DND-41 (cell line): ENCODE results near the gene FBXL14.

Experiments used
- ATAC-seq: fragments of 200-7000 bp; cut with Tn5 transposase; 3 replicates; pipeline ENCODE4 v1.9.1; 2021; ENCODE audit warnings: low read depth; ENCODE audit not compliant: insufficient read depth
- DNase-seq: peaks from one replicate; pipeline ENCODE4 v3.0.0-alpha.2; 2020
- H2AFZ ChIP-seq: 2 replicates; pipeline ENCODE4 v1.6.0; 2012; ENCODE audit warnings: low read depth, low read length
- H3K27ac ChIP-seq: 2 replicates; pipeline ENCODE4 v1.5.1; 2012; ENCODE audit warnings: low read length, inconsistent platforms
- H3K27me3 ChIP-seq: fragments of 200-600 bp; sonication (generic); 2 replicates; pipeline ENCODE4 v1.6.0; 2012; ENCODE audit warnings: low read length, mild to moderate bottlenecking, inconsistent platforms; ENCODE audit not compliant: insufficient read depth, poor library complexity
- H3K36me3 ChIP-seq: 2 replicates; pipeline ENCODE4 v1.5.1; 2012; ENCODE audit warnings: low read length, inconsistent platforms; ENCODE audit not compliant: insufficient read depth
- H3K4me1 ChIP-seq: 2 replicates; pipeline ENCODE4 v1.5.1; 2012; ENCODE audit warnings: mild to moderate bottlenecking, low read length; ENCODE audit not compliant: insufficient read depth
- H3K4me2 ChIP-seq: 2 replicates; pipeline ENCODE4 v1.6.0; 2012; ENCODE audit warnings: mild to moderate bottlenecking, moderate library complexity, low read length, inconsistent platforms; ENCODE audit not compliant: insufficient read depth
- H3K4me3 ChIP-seq, 2 experiments: fragments of 200-600 bp in 1 of 2; shearing (Covaris generic) in 1 of 2; 2 replicates each; pipeline ENCODE4 v1.5.1; 2012 to 2016; ENCODE audit warnings: inconsistent platforms in 2 of 2, low read length in 2 of 2, mild to moderate bottlenecking in 2 of 2, low read depth in 1 of 2, moderate library complexity in 1 of 2
- H3K79me2 ChIP-seq: 2 replicates; pipeline ENCODE4 v1.6.0; 2012; ENCODE audit warnings: low read length, inconsistent platforms; ENCODE audit not compliant: insufficient read depth
- H3K9ac ChIP-seq: 2 replicates; pipeline ENCODE4 v1.6.0; 2012; ENCODE audit warnings: low read depth, mild to moderate bottlenecking, inconsistent platforms, low read length, moderate library complexity
- H3K9me3 ChIP-seq: 2 replicates; pipeline ENCODE4 v1.5.1; 2012; ENCODE audit warnings: low read length, moderate library complexity, mild to moderate bottlenecking, inconsistent platforms; ENCODE audit not compliant: insufficient read depth, severe bottlenecking
- H4K20me1 ChIP-seq: 2 replicates; pipeline ENCODE4 v1.6.0; 2012; ENCODE audit warnings: low read length; ENCODE audit not compliant: insufficient read depth
- CTCF ChIP-seq: IDR thresholded peaks from 2 replicates; pipeline ENCODE4 v1.5.1; 2012; ENCODE audit warnings: borderline replicate concordance, low read length, moderate library complexity, mild to moderate bottlenecking; ENCODE audit not compliant: poor library complexity, severe bottlenecking; ENCODE audit errors: extremely low read depth
- EZH2 ChIP-seq: IDR thresholded peaks from 3 replicates; pipeline ENCODE4 v1.6.1; 2012; ENCODE audit warnings: borderline replicate concordance, low read depth, mild to moderate bottlenecking, moderate library complexity, low read length, inconsistent platforms; ENCODE audit not compliant: severe bottlenecking

Gene FBXL14

DNA sequence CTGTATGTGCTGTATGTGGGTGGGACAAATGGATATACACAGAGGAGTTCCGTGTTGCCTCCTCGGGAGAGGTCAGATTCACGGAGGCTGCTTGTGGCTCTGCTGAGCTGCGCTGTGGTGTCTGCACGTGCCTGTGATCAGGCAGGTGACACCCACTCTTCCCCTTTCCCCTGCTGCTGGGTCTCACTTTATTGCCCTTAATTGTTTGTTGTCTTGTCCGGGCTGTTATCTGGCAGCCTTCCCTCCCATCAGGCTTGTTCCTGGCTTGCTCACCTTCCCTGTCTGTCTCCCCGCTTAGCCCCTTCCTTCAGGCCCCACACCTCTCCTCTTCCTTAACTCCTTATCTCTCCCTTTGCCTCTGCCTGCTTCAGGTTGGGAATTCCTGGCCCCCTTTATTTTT lies 48.1 kb upstream of the FBXL14 start:
- H3K79me2 ChIP-seq: no peaks in the 10 kb centered on the region
- no peaks in the 10 kb centered on the region for H3K36me3 ChIP-seq
- H3K4me2 ChIP-seq: no peak overlapping the region
- no peak overlapping the region for H2AFZ ChIP-seq
- no peak for TF ChIP-seq EZH2
- no peak for TF ChIP-seq CTCF
- no peak overlapping the region for H3K27ac ChIP-seq
- H4K20me1 ChIP-seq: no peaks in the 10 kb centered on the region
- no peak overlapping the region for H3K9ac ChIP-seq
- ATAC-seq (no peak), DNase-seq (no peak)
- H3K4me1 ChIP-seq: no peaks in the 10 kb centered on the region
- no peaks in the 10 kb centered on the region for H3K9me3 ChIP-seq
- no peak overlapping the region for H3K4me3 ChIP-seq
- no peaks in the 10 kb centered on the region for H3K27me3 ChIP-seq

DNA sequence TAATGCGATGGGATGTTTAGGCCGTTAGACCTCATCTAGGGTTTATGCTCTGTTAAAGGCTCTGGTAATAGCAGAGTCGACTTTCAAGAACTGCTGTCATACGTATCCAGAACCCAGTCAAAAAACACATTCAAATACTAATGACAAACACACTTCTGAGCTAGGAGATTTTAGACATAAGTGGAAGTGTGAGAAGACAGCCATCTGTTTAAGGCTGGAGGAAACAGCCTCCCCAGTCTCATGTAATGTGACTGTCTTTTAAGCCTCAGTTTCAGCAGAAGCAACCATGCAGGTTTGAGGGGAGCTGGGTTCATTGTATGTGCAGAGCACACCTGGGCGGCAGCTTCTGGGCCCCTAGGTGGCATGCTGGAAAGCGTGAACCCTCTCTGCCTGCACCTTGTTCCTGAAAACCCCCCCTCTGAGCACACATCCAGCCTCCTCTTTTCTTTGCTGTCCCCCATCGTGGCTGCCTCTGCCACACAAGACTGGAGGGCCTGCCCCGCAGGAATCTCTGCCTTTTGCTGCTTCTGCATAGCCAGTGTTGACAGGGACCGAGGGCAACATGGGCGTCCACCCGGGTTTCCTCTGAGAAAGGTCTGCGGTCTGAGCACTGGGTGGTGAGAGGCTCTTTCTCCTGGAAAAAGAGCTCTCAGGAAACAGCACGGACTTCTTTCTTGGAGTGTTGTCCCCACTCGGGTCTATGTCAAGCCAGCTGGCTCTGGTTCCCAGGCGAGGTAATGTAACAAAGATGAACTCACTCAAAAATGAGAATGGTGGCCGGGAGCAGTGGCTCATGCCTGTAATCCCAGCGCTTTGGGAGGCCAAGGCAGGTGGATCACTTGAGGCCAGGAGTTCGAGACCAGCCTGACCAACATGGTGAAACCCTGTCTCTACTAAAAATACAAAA lies 46.2 kb upstream of the FBXL14 start:
- TF ChIP-seq CTCF: no peak
- TF ChIP-seq EZH2: no peak

GRCh38 chr12:1639538-1639937 lies 45.2 kb upstream of the FBXL14 start:
- Histone ChIP-seq H3K27me3 (peaks cover 12% of the 10 kb centered on the region), H3K9me3 (no peaks in the 10 kb centered on the region), H3K79me2 (no peaks in the 10 kb centered on the region), H4K20me1 (no peaks in the 10 kb centered on the region), H3K4me3 (no peak overlapping the region), H3K36me3 (no peaks in the 10 kb centered on the region), H3K4me1 (no peaks in the 10 kb centered on the region), H2AFZ (no peak overlapping the region), H3K9ac (no peak overlapping the region), H3K27ac (no peak overlapping the region), H3K4me2 (no peak overlapping the region)
- ATAC-seq (no peak), DNase-seq (no peak)
- TF ChIP-seq EZH2 (no peak), CTCF (no peak)

More for the DNA sequence above, 46.2 kb upstream of the FBXL14 start:
- H3K36me3 ChIP-seq: no peaks in the 10 kb centered on the region
- H3K4me3 ChIP-seq: no peak overlapping the region
- no peak overlapping the region for H3K27ac ChIP-seq
- no peak overlapping the region for H2AFZ ChIP-seq
- peaks cover 2% of the 10 kb centered on the region for H3K27me3 ChIP-seq
- H4K20me1 ChIP-seq: no peaks in the 10 kb centered on the region
- H3K4me2 ChIP-seq: no peak overlapping the region
- DNase-seq (no peak), ATAC-seq (no peak)
- H3K9me3 ChIP-seq: no peaks in the 10 kb centered on the region
- no peak overlapping the region for H3K9ac ChIP-seq
- no peaks in the 10 kb centered on the region for H3K79me2 ChIP-seq
- no peaks in the 10 kb centered on the region for H3K4me1 ChIP-seq
